Measurements from ENCODE around the gene RPN1. TPM values are rescaled to one million over a fixed set of nuclear protein-coding genes. Genes with fewer than 3 reads are reported as not detected.
A peak's percentile ranks its signal among the peaks of the same experiment; 100 is the strongest.

RPN1 gene
- total and polyA plus RNA-seq, 7 donors: 33.6 to 220 (median 137) TPM

DNA sequence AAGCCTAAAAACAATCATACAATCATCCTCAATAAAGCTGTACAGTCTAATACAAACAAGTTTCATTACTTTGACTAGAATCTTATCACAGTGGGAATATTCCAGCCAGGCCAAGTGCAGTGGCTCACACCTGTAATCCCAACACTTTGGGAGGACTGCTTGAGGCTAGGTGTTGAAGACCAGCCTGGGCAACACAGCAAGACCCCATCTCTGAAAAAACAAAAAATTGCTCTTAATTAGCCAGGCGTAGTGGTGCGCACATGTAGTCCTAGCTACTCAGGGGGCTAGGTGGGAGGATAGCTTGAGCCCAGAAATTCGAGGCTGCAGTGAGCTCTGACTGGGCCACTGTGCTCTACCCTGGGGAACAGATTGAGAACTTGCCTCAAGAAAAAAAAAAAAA lies 3.3 kb downstream of the RPN1 start:
- whole genome bisulfite sequencing, 2 donors: 89 to 92% methylated on average over 3 of the region's 3 CpGs
- H3K27ac ChIP-seq: no peak overlapping the region
- DNase-seq: no peak
- H3K4me1 ChIP-seq: peaks cover 0 to 23% (median 17%) of the 10 kb centered on the region in 4 donors
- H3K27me3 ChIP-seq: no peaks in the 10 kb centered on the region
- TF ChIP-seq POLR2AphosphoS5 (IDR thresholded peaks at IDR 0.05): no peak
- no peak for TF ChIP-seq EP300 (IDR thresholded peaks at IDR 0.05)
- TF ChIP-seq POLR2A (IDR thresholded peaks at IDR 0.05): no peak
- H3K4me3 ChIP-seq: no peak overlapping the region
- intact Hi-C loops (cut with DNase I): no loop called here
- peaks cover 0 to 30% (median 8%) of the 10 kb centered on the region in 4 donors for H3K36me3 ChIP-seq
- H3K9me3 ChIP-seq: no peaks in the 10 kb centered on the region

DNA sequence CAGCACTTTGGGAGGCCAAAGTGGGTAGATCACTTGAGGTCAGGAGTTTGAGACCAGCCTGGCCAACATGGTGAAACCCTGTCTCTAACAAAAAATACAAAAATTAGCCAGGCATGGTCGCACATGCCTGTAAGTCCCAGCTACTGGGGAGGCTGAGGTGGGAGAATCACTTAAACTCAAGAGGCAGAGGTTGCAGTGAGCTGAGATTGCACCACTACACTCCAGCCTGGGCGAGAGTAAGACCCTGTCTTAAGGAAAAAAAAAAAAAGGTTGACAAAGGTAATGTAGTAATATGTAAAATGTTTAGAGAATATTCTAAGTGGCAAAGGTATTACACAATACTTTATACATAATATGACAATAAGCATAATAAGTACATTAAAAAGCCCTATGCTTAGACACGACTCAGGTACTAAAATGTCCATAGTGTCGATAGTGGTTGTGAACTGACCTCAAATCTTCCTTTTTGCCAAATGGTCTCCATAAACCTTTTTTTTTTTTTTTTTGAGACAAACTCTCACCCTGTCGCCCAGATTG lies 16.5 kb downstream of the RPN1 start:
- Histone ChIP-seq H3K4me3 (no peak overlapping the region), H3K4me1 (no peaks in the 10 kb centered on the region), H3K36me3 (peaks cover 11 to 71% (median 43%) of the 10 kb centered on the region in 4 donors), H3K27me3 (no peaks in the 10 kb centered on the region), H3K9me3 (no peaks in the 10 kb centered on the region), H3K27ac (no peak overlapping the region)
- intact Hi-C loops (cut with DNase I): no loop called here
- DNase-seq: no peak
- TF ChIP-seq, protein P1, sequence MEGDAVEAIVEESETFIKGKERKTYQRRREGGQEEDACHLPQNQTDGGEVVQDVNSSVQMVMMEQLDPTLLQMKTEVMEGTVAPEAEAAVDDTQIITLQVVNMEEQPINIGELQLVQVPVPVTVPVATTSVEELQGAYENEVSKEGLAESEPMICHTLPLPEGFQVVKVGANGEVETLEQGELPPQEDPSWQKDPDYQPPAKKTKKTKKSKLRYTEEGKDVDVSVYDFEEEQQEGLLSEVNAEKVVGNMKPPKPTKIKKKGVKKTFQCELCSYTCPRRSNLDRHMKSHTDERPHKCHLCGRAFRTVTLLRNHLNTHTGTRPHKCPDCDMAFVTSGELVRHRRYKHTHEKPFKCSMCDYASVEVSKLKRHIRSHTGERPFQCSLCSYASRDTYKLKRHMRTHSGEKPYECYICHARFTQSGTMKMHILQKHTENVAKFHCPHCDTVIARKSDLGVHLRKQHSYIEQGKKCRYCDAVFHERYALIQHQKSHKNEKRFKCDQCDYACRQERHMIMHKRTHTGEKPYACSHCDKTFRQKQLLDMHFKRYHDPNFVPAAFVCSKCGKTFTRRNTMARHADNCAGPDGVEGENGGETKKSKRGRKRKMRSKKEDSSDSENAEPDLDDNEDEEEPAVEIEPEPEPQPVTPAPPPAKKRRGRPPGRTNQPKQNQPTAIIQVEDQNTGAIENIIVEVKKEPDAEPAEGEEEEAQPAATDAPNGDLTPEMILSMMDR (IDR thresholded peaks at IDR 0.05): no peak
- no peak for TF ChIP-seq POLR2A (IDR thresholded peaks at IDR 0.05)
- TF ChIP-seq POLR2AphosphoS5 (IDR thresholded peaks at IDR 0.05): no peak
- no peak for TF ChIP-seq EP300 (IDR thresholded peaks at IDR 0.05)
- WGBS, 2 donors: 96% methylated on average over 5 of the region's 5 CpGs

DNA sequence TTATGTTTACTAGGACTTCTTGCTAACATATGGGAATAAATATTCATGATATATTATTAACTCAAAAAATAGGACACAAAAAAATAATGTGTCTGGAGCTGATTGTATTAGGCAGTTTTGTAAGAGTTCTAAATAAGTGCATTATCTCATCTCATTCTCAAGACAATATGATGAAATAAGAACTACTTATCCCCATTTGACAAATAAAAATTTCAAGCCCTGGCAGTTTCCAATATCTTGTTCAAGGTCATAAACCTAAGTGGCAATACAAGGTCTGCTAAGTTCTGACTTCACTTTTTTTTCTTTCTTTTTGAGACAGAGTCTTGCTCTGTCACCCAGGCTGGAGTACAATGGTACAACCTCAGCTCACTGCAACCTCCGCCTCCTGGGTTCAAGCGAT lies 18.3 kb downstream of the RPN1 start:
- Histone ChIP-seq H3K4me1 (peaks cover 0 to 11% (median 2%) of the 10 kb centered on the region in 4 donors), H3K9me3 (no peaks in the 10 kb centered on the region), H3K4me3 (no peak overlapping the region), H3K36me3 (peaks cover 11 to 75% (median 37%) of the 10 kb centered on the region in 4 donors), H3K27me3 (no peaks in the 10 kb centered on the region), H3K27ac (peak overlapping the region in 1 of 4 donors; percentile 1)
- 96 to 98% methylated on average over 2 of the region's 2 CpGs for WGBS, 2 donors
- no peak for DNase-seq
- TF ChIP-seq POLR2A (IDR thresholded peaks at IDR 0.05) (no peak), EP300 (IDR thresholded peaks at IDR 0.05) (no peak), POLR2AphosphoS5 (IDR thresholded peaks at IDR 0.05) (no peak)
- TF ChIP-seq, protein P1 (IDR thresholded peaks at IDR 0.05): no peak
- intact Hi-C loops (cut with DNase I): no loop called here

DNA sequence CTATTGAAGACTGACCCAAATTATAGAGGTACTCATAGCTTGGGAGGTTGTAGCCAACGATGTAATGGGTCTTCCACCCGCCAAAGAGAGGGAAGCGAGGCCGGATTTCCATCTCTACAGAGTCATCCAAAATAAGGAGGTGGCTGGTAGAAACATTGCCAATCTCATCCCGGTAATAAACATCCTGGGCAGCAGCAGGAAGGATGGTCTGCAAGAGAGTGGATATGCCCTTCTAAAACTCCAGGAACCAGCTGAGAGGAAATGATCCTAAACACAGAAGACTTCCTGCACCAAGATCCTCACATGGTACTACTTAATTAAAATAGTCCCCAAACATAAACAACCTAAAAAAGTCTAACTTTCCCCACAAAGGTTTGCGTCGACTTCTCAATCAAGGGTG lies 20.7 kb downstream of the RPN1 start:
- no peaks in the 10 kb centered on the region for H3K27me3 ChIP-seq
- no peak for TF ChIP-seq EP300 (IDR thresholded peaks at IDR 0.05)
- TF ChIP-seq POLR2A (IDR thresholded peaks at IDR 0.05): no peak
- TF ChIP-seq, protein P1 (IDR thresholded peaks at IDR 0.05): no peak
- no peak for TF ChIP-seq POLR2AphosphoS5 (IDR thresholded peaks at IDR 0.05)
- H3K4me3 ChIP-seq: no peak overlapping the region
- WGBS, 2 donors: 87 to 94% methylated on average over 7 of the region's 7 CpGs
- peak; percentile 25 for DNase-seq
- H3K36me3 ChIP-seq: peaks cover 28 to 81% (median 47%) of the 10 kb centered on the region in 4 donors
- H3K9me3 ChIP-seq: no peaks in the 10 kb centered on the region
- H3K27ac ChIP-seq: no peak overlapping the region
- H3K4me1 ChIP-seq: peaks cover 0 to 14% (median 2%) of the 10 kb centered on the region in 4 donors
- intact Hi-C loops (cut with DNase I): no loop called here

DNA sequence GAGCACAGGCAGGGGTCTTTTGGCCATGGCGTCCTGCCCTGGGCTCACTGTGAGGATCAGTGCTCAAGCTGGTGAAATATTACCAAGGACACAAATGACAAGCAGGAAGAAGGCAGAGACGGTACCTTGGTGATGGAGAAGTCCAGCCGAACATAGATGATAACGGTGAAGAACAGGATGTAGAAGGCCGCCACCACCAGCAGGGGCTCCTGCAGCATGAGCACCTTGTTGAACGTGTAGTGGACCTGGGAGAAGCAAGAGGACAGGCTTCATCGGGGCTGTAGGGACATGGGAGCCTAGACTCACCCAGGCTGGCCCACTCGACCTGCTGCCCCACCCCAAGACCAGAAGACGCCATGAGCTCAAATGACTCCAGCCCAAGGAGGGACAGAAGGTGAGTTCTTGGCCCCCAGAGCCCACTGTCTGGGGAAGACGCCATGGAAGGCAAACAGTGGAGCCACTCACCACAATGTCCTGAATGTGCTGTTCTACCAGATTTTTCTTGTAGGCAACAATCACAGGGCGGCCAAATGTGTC lies 25.1 kb downstream of the RPN1 start:
- intact Hi-C loops (cut with DNase I): no loop called here
- TF ChIP-seq POLR2A (IDR thresholded peaks at IDR 0.05): no peak
- no peak overlapping the region for H3K27ac ChIP-seq
- H3K27me3 ChIP-seq: no peaks in the 10 kb centered on the region
- peaks cover 43 to 95% (median 51%) of the 10 kb centered on the region in 4 donors for H3K36me3 ChIP-seq
- 93 to 94% methylated on average over 11 of the region's 11 CpGs for WGBS, 2 donors
- H3K4me3 ChIP-seq: no peak overlapping the region
- H3K4me1 ChIP-seq: peaks cover 0 to 14% (median 5%) of the 10 kb centered on the region in 4 donors
- DNase-seq: peak; percentile 39
- H3K9me3 ChIP-seq: no peaks in the 10 kb centered on the region

Measured in sigmoid colon (tissue), 7 donors.